ENCODE measurements around the gene CNTNAP4.

Gene CNTNAP4

GRCh38 chr16:76276745-76277438 is at the start of gene CNTNAP4:
CNTNAP4 (plus strand) TSS chr16:76277401; CDS start chr16:76277663, 262 bp downstream.
- no peak for DNase-seq

GRCh38 chr16:76228546-76229146 is 48.6 kb upstream of the CNTNAP4 start:
- DNase-seq = no peak

GRCh38 chr16:76232704-76233103 is 44.5 kb upstream of the CNTNAP4 start:
- DNase-seq = no peak

- no peak for DNase-seq
Observed at GRCh38 chr16:76235025-76235424, 42.2 kb upstream of the CNTNAP4 start.

- DNase-seq = no peak
Observed at GRCh38 chr16:76235426-76235825, 41.8 kb upstream of the CNTNAP4 start.

- DNase-seq = no peak
Observed at GRCh38 chr16:76237471-76237870, 39.7 kb upstream of the CNTNAP4 start.

- no peak for DNase-seq
Observed at GRCh38 chr16:76241755-76242154, 35.4 kb upstream of the CNTNAP4 start.

GRCh38 chr16:76243620-76244019 is 33.6 kb upstream of the CNTNAP4 start:
- DNase-seq = no peak

GRCh38 chr16:76246587-76246986 is 30.6 kb upstream of the CNTNAP4 start:
- no peak for DNase-seq

GRCh38 chr16:76265434-76266045 is 11.7 kb upstream of the CNTNAP4 start:
- no peak for DNase-seq

GRCh38 chr16:76268824-76269223 is 8.4 kb upstream of the CNTNAP4 start:
- no peak for DNase-seq

GRCh38 chr16:76277460-76278030 is 344 bp downstream of the CNTNAP4 start:
- DNase-seq = no peak

- no peak for DNase-seq
Observed at GRCh38 chr16:76278086-76278485, 885 bp downstream of the CNTNAP4 start.

- DNase-seq = no peak
Observed at GRCh38 chr16:76278980-76279379, 1.8 kb downstream of the CNTNAP4 start.

GRCh38 chr16:76280421-76281215 is 3.4 kb downstream of the CNTNAP4 start:
- no peak for DNase-seq

GRCh38 chr16:76287466-76287865 is 10.3 kb downstream of the CNTNAP4 start:
- no peak for DNase-seq

GRCh38 chr16:76292218-76292617 is 15.0 kb downstream of the CNTNAP4 start:
- no peak for DNase-seq

- no peak for DNase-seq
Observed at GRCh38 chr16:76293980-76294379, 16.8 kb downstream of the CNTNAP4 start.

GRCh38 chr16:76294396-76295214 is 17.4 kb downstream of the CNTNAP4 start:
- DNase-seq = no peak

- DNase-seq = no peak
Observed at GRCh38 chr16:76297941-76298340, 20.7 kb downstream of the CNTNAP4 start.

- no peak for DNase-seq
Observed at GRCh38 chr16:76303637-76304314, 26.6 kb downstream of the CNTNAP4 start.

Data from stimulated activated CD4-positive, alpha-beta T cell treated with anti-CD3 and anti-CD28 coated beads, Interleukin-4, amount 100 ng/mL, for 4 hours (primary cell).